Right lobe of liver (tissue), 6 donors: ENCODE data around the gene CLMP. TPM values are rescaled to one million over a fixed set of nuclear protein-coding genes. Genes with fewer than 3 reads are reported as not detected.

Experiments used
- ATAC-seq, 4 donors: fragments of 200-7000 bp; cut with Tn5 transposase; one replicate each; pipeline ENCODE4 v1.9.1; 2020; ENCODE audit warnings: mild to moderate bottlenecking in 4 of 4, moderate library complexity in 4 of 4
- DNase-seq, 3 donors: peaks; one replicate each; pipeline ENCODE4 v3.0.0-alpha.2; 2020
- H3K27ac ChIP-seq, 3 donors: fragments of 200-600 bp; one replicate each; pipeline ENCODE4 v1.8.0; 2022
- H3K27me3 ChIP-seq, 2 donors: fragments of 200-600 bp; one replicate each; pipeline ENCODE4 v1.8.0; 2022
- H3K36me3 ChIP-seq, 4 donors: fragments of 200-600 bp; sonication (generic) in 1 of 4; one replicate each; pipeline versions ENCODE4 v1.5.1 to v1.8.0; 2017 to 2022; ENCODE audit warnings: control low read depth in 1 of 4
- H3K4me1 ChIP-seq, 4 donors: fragments of 200-600 bp; sonication (generic) in 1 of 4; one replicate each; pipeline versions ENCODE4 v1.5.1 to v1.8.0; 2017 to 2022; ENCODE audit warnings: control low read depth in 1 of 4
- H3K4me3 ChIP-seq, 3 donors: fragments of 200-600 bp; one replicate each; pipeline ENCODE4 v1.8.0; 2022
- H3K9me3 ChIP-seq, 4 donors: fragments of 200-600 bp; sonication (generic) in 1 of 4; one replicate each; pipeline versions ENCODE4 v1.5.1 to v1.8.0; 2017 to 2022; ENCODE audit warnings: control low read depth in 1 of 4
- POLR2A ChIP-seq: fragments of 450-650 bp; IDR thresholded peaks from one replicate; pipeline ENCODE4 v1.6.1; 2017; ENCODE audit warnings: antibody characterized with exemption, mild to moderate bottlenecking
- WGBS: methylation state at CpG from one replicate; pipeline ENCODE4 v1.1.6; 2018; ENCODE audit warnings: low coverage, low lambda C conversion rate; ENCODE audit not compliant: insufficient coverage; ENCODE audit errors: missing lambda C conversion rate; 5-methylcytosine and 5-hydroxymethylcytosine counted together
- intact Hi-C, 2 donors: fragments of 100-400 bp; cut with DNase I; formaldehyde crosslinking; loops; one replicate each; pipeline versions ENCODE4 v1.11.2 to v1.14.1; 2022
- small RNA-seq, 2 experiments: library from RNA; depleted of rRNA; stranded (forward); fragments of <200 nt; gene quantifications; one replicate each; pipeline ENCODE3, GENCODE V24; 2016
- total RNA-seq, 6 experiments: library from RNA; depleted of rRNA in 2 of 6; stranded (reverse); fragments of >200 nt in 2 of 6; fragmentation: NEBNext Ultra II Directional in 3 of 6; extraction: Animal tissue kit (Norgen Biotek cat#: 25700) in 3 of 6; gene quantifications; one replicate each; pipeline versions ENCODE4 v1.1.0 to v1.2.4, GENCODE V29; 2016 to 2023
- TF ChIP-seq, protein P1 (sequence below), 4 donors: fragments of 200-600 bp in 3 of 4; fragments of 450-650 bp in 1 of 4; IDR thresholded peaks; one replicate each; pipeline versions ENCODE4 v1.5.1 to v1.8.0; 2016 to 2022; ENCODE audit warnings: antibody characterized with exemption in 4 of 4, mild to moderate bottlenecking in 2 of 4
- donor health status: DM: no; HTN: yes; CAD: no.
- donor health status: DM: no; HTN: no; CAD: no.
- donor health status: DM: no; HTN: no; CAD: no.
- donor health status: DM: no; HTN: yes; CAD: no.
- donor health status: DM: no; HTN: yes; CAD: no.

The CLMP gene
- total RNA-seq, 6 experiments from 2014 or later, result 0.17 to 1.2 (median 0.51) TPM

DNA sequence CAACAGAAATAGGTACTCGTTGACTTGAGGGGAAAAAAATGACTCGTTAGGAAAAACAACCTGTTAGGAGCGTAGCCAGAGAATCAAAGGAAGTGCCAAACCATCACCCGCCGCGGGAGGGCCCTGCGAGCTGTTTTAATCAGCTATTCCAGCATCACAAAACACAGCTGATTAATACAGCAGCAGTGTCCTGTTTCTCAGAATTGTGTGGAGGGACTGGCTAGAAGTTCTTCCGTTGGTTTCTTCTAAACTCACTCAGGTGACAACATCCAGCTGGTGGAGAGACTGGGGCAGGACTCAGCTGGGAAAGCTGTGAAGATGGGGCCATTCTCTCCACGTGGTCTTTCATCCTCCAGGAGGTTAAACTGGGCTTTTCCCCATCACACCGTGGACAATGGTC is 161.2 kb downstream of the CLMP start:
- WGBS, result 42% methylated on average over 7 of the region's 10 CpGs
- DNase-seq (no peak), ATAC-seq (no peak)
- no peak overlapping the region for H3K4me3 ChIP-seq
- intact Hi-C loops, result no loop called here
- TF ChIP-seq, protein P1, sequence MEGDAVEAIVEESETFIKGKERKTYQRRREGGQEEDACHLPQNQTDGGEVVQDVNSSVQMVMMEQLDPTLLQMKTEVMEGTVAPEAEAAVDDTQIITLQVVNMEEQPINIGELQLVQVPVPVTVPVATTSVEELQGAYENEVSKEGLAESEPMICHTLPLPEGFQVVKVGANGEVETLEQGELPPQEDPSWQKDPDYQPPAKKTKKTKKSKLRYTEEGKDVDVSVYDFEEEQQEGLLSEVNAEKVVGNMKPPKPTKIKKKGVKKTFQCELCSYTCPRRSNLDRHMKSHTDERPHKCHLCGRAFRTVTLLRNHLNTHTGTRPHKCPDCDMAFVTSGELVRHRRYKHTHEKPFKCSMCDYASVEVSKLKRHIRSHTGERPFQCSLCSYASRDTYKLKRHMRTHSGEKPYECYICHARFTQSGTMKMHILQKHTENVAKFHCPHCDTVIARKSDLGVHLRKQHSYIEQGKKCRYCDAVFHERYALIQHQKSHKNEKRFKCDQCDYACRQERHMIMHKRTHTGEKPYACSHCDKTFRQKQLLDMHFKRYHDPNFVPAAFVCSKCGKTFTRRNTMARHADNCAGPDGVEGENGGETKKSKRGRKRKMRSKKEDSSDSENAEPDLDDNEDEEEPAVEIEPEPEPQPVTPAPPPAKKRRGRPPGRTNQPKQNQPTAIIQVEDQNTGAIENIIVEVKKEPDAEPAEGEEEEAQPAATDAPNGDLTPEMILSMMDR (IDR thresholded peaks at IDR 0.05), result no peak
- no peak for TF ChIP-seq POLR2A
- H3K4me1 ChIP-seq, result no peaks in the 10 kb centered on the region
- H3K27me3 ChIP-seq, result no peaks in the 10 kb centered on the region
- no peaks in the 10 kb centered on the region for H3K36me3 ChIP-seq
- H3K9me3 ChIP-seq, result no peaks in the 10 kb centered on the region
- no peak overlapping the region for H3K27ac ChIP-seq

DNA sequence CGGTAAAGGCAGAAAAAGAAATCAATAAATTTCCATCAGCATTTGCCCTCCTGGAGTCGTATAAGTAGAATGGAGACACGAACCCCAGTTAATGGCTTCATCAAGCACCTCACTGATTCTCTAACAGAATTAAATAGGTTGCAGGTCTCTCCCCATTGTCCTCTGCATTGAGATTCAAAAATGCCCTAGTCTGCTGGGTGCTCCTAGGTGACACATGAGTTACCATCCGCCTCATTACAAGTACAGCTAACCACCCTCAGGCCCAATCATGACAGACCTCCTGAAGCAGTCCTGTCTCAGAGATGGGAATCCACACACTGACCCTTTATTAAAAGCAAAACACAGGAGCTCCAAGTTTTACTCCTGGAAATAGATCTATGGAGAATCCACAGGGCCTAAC is 164.5 kb downstream of the CLMP start:
- no peaks in the 10 kb centered on the region for H3K4me1 ChIP-seq
- TF ChIP-seq, protein P1 (IDR thresholded peaks at IDR 0.05), result no peak
- no peak for TF ChIP-seq POLR2A
- WGBS, result 69% methylated on average over 4 of the region's 4 CpGs
- H3K27ac ChIP-seq, result no peak overlapping the region
- ATAC-seq, result no peak
- no peak overlapping the region for H3K4me3 ChIP-seq
- H3K27me3 ChIP-seq, result no peaks in the 10 kb centered on the region
- H3K9me3 ChIP-seq, result no peaks in the 10 kb centered on the region
- no peaks in the 10 kb centered on the region for H3K36me3 ChIP-seq
- no peak for DNase-seq
- intact Hi-C loops, result no loop called here

DNA sequence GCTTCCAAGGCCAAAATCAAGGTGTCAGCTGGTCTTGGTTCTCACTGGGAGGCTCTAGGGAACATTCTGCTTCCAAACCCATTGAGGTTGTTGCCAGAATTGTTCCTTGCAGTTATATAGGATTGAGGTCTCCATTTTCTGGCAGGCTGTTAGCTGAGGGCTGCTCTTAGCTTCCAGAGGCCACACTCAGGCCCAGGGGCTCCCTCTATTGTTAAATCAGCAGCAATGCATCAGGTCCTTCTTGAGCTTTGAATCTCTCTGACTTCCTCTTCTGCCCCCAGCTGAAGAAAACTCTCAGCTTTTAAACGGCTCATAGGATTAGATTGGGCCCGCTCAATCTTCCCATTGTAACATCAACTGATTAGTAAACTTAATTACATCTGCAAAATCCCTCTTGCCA is 174.1 kb downstream of the CLMP start:
- Histone ChIP-seq H3K9me3 (no peaks in the 10 kb centered on the region), H3K36me3 (no peaks in the 10 kb centered on the region), H3K4me1 (peaks cover 0 to 4% (median 0%) of the 10 kb centered on the region in 4 donors), H3K27me3 (peaks cover 0 to 5% of the 10 kb centered on the region in 2 donors), H3K27ac (no peak overlapping the region), H3K4me3 (no peak overlapping the region)
- TF ChIP-seq POLR2A, result no peak
- TF ChIP-seq, protein P1 (IDR thresholded peaks at IDR 0.05), result peak; percentile 18 to 46 (median 40)
- 67% methylated on average over 2 of the region's 2 CpGs for WGBS
- DNase-seq (peak in 1 of 3 donors; percentile 26), ATAC-seq (peak; percentile 57 to 74 (median 63))
- intact Hi-C loops, result loop anchor here in 1 of 2 donors (10.0 kb wide), 1 partner anchor 146 kb away; no protein-coding TSS in a partner anchor

Small RNA genes within 50 kb of the gene (small RNA-seq; reads per million reads assigned to genes)
- gene RPL31P47 (0 reads per million in 2 experiments), gene SNORD14C (0 reads per million in 2 experiments), gene SNORD14D (0 reads per million in 2 experiments), gene SNORD14E (255 to 256 reads per million in 2 experiments)

Other genes starting within 250 kb of the CLMP start
- not detected for gene BSX, start 213.4 kb downstream of the CLMP start, total RNA-seq
- gene HSPA8, start 133.1 kb downstream of the CLMP start, total RNA-seq, result 100 to 1,000 TPM; 388 to 894 (median 659) TPM
- 1 to 10 TPM; 1.0 to 2.0 (median 1.5) TPM for gene GRAMD1B, start 235.0 kb upstream of the CLMP start, total RNA-seq